Caco-2 (cell line): Measurements from ENCODE around the gene HAPLN2. TPM values are rescaled to one million over a fixed set of nuclear protein-coding genes. Genes with fewer than 3 reads are reported as not detected.

Experiments used
- BruUV-seq: library from RNA; stranded (reverse); fragments of 400-500 nt; replicated peaks from 2 replicates; lab custom pipeline; 2021; lab: Mats Ljungman, UMichigan
- CTCF ChIA-PET: fragments of 300-600 bp; sonication (Branson Sonifier 250); formaldehyde crosslinking; loops from one replicate; lab custom pipeline; 2022; ENCODE audit warnings: antibody characterized with exemption; lab: Charles Lee
- POLR2A ChIA-PET: fragments of 300-600 bp; sonication (Branson Sonifier 250); formaldehyde crosslinking; loops from one replicate; lab custom pipeline; 2022; ENCODE audit warnings: antibody characterized with exemption; lab: Charles Lee
- DNase-seq, 2 experiments: peaks; one replicate each; pipeline versions ENCODE4 v3.0.0 to v3.0.0-alpha.2; 2020 to 2022
- H3K27me3 ChIP-seq: replicated peaks from 2 replicates; pipeline ENCODE4 v1.6.0; 2011; ENCODE audit warnings: low read length; ENCODE audit not compliant: control insufficient read depth, insufficient read depth
- H3K36me3 ChIP-seq: 2 replicates; pipeline ENCODE4 v1.5.1; 2011; ENCODE audit warnings: low read length; ENCODE audit not compliant: control insufficient read depth, insufficient read depth
- H3K4me1 ChIP-seq: fragments of 250-450 bp; sonication (Bioruptor Pico); 2 replicates; pipeline ENCODE4 v1.5.1; 2020; ENCODE audit warnings: mild to moderate bottlenecking
- H3K4me3 ChIP-seq: 2 replicates; pipeline ENCODE4 v1.5.1; 2011; ENCODE audit warnings: low read depth, mild to moderate bottlenecking, control low read depth, low read length
- H3K9me3 ChIP-seq: fragments of 250-450 bp; sonication (Bioruptor Pico); 2 replicates; pipeline ENCODE4 v1.5.1; 2020; ENCODE audit warnings: mild to moderate bottlenecking, moderate library complexity
- H3K27ac Mint-ChIP-seq: one replicate; pipeline ENCODE4 v1.8.0; 2022; ENCODE audit warnings: mixed read lengths; ENCODE audit not compliant: unreplicated experiment
- H3K27me3 Mint-ChIP-seq: one replicate; pipeline ENCODE4 v1.8.0; 2022; ENCODE audit warnings: mixed read lengths; ENCODE audit not compliant: insufficient read depth, unreplicated experiment
- H3K36me3 Mint-ChIP-seq: one replicate; pipeline ENCODE4 v1.8.0; 2022; ENCODE audit warnings: mild to moderate bottlenecking, mixed read lengths; ENCODE audit not compliant: insufficient read depth, unreplicated experiment
- H3K4me1 Mint-ChIP-seq: one replicate; pipeline ENCODE4 v1.8.0; 2022; ENCODE audit warnings: low read depth, mixed read lengths; ENCODE audit not compliant: unreplicated experiment
- H3K4me3 Mint-ChIP-seq: one replicate; pipeline ENCODE4 v1.8.0; 2022; ENCODE audit warnings: mild to moderate bottlenecking, moderate library complexity, mixed read lengths; ENCODE audit not compliant: unreplicated experiment
- H3K9me3 Mint-ChIP-seq: one replicate; pipeline ENCODE4 v1.8.0; 2022; ENCODE audit warnings: mixed read lengths; ENCODE audit not compliant: unreplicated experiment
- CTCF ChIP-seq, 2 experiments: fragments of 200-600 bp in 1 of 2; IDR thresholded peaks; 1 replicate in 1 of 2; 2 replicates in 1 of 2; pipeline versions ENCODE4 v1.5.1 to v1.8.0; 2011 to 2022; ENCODE audit warnings: antibody characterized with exemption in 1 of 2, control low read depth in 1 of 2, inconsistent platforms in 1 of 2, low read depth in 1 of 2, low read length in 1 of 2, mild to moderate bottlenecking in 1 of 2, moderate library complexity in 1 of 2; ENCODE audit not compliant: insufficient read depth in 1 of 2, severe bottlenecking in 1 of 2, unreplicated experiment in 1 of 2
- intact Hi-C: fragments of 100-400 bp; cut with micrococcal nuclease; formaldehyde crosslinking; loops from one replicate; pipeline ENCODE4 v1.10.0; 2022; ENCODE audit not compliant: unreplicated experiment
- total RNA-seq: library from RNA; stranded (reverse); gene quantifications from 2 replicates; pipeline ENCODE4 v1.2.3, GENCODE V29; 2022

Gene HAPLN2
- total RNA-seq, 1 experiment from 2014 or later = not detected

- H3K36me3 Mint-ChIP-seq = no peaks in the 10 kb centered on the region
These were observed 5.7 kb downstream of the HAPLN2 start for GRCh38 chr1:156624814-156625435.

GRCh38 chr1:156625436-156626078 is 6.3 kb downstream of the HAPLN2 start:
- peaks cover 1% of the 10 kb centered on the region; the same call in 1 of the 2 replicates for H3K27me3 ChIP-seq
- ChIA-PET CTCF (interaction anchor here (1.0 to 2.5 kb wide), 4 partner anchors 23 to 64 kb away, joined by 3 to 19 read pairs (median 16); partner anchors contain the start of gene NES), POLR2A (interaction anchor here (0.6 kb wide), 1 partner anchor 39 kb away, joined by 3 read pairs; no protein-coding TSS in a partner anchor)
- Mint-ChIP-seq H3K27me3 (peaks cover 21% of the 10 kb centered on the region), H3K27ac (no peak overlapping the region), H3K4me1 (peaks cover 17% of the 10 kb centered on the region), H3K36me3 (no peaks in the 10 kb centered on the region), H3K9me3 (no peaks in the 10 kb centered on the region), H3K4me3 (peak overlapping the region; percentile 64)
- H3K4me1 ChIP-seq = peaks cover 13% of the 10 kb centered on the region
- H3K9me3 ChIP-seq = no peaks in the 10 kb centered on the region
- H3K36me3 ChIP-seq = no peaks in the 10 kb centered on the region
- peak overlapping the region; percentile 28 for H3K4me3 ChIP-seq
- intact Hi-C loops = no loop called here
- TF ChIP-seq CTCF (IDR thresholded peaks at IDR 0.05; ENCODE audit: insufficient read depth in 1 of 2, low read depth in 1 of 2, low read length in 1 of 2, severe bottlenecking in 1 of 2, unreplicated experiment in 1 of 2) = peak; percentile 74 to 75
- peak; percentile 50 to 62 for DNase-seq
- BruUV-seq = no TSS peak

More at GRCh38 chr1:156624814-156625435, 5.7 kb downstream of the HAPLN2 start:
- no TSS peak for BruUV-seq
- DNase-seq = peak in 1 of 2 experiments; percentile 18
- peak overlapping the region; percentile 64 for H3K4me3 Mint-ChIP-seq
- CTCF ChIA-PET = interaction anchor here (0.5 to 2.5 kb wide), 18 partner anchors 10 to 205 kb away, joined by 3 to 19 read pairs (median 5); partner anchors contain the start of gene NES
- Histone ChIP-seq H3K36me3 (no peaks in the 10 kb centered on the region), H3K4me1 (peaks cover 13% of the 10 kb centered on the region), H3K9me3 (no peaks in the 10 kb centered on the region), H3K4me3 (peak overlapping the region; percentile 28), H3K27me3 (peaks cover 1% of the 10 kb centered on the region; the same call in 1 of the 2 replicates)
- H3K4me1 Mint-ChIP-seq = peaks cover 17% of the 10 kb centered on the region
- H3K27ac Mint-ChIP-seq = no peak overlapping the region
- no peaks in the 10 kb centered on the region for H3K9me3 Mint-ChIP-seq
- intact Hi-C loops = no loop called here
- TF ChIP-seq CTCF (IDR thresholded peaks at IDR 0.05; ENCODE audit: insufficient read depth in 1 of 2, low read depth in 1 of 2, low read length in 1 of 2, severe bottlenecking in 1 of 2, unreplicated experiment in 1 of 2) = no peak
- POLR2A ChIA-PET = interaction anchor here (0.6 to 0.9 kb wide), 2 partner anchors 40 to 52 kb away, joined by 3 to 4 read pairs; partner anchors contain the start of gene NES
- peaks cover 25% of the 10 kb centered on the region for H3K27me3 Mint-ChIP-seq

- H3K4me1 Mint-ChIP-seq = peaks cover 17% of the 10 kb centered on the region
- H3K27ac Mint-ChIP-seq = no peak overlapping the region
- ChIA-PET POLR2A (no interaction called here), CTCF (interaction anchor here (0.5 to 2.5 kb wide), 5 partner anchors 23 to 76 kb away, joined by 3 to 19 read pairs (median 5); partner anchors contain the start of gene NES)
- peaks cover 21% of the 10 kb centered on the region for H3K27me3 Mint-ChIP-seq
- no peaks in the 10 kb centered on the region for H3K9me3 Mint-ChIP-seq
- DNase-seq = no peak
- peak in 1 of 2 experiments; percentile 4 for TF ChIP-seq CTCF (IDR thresholded peaks at IDR 0.05; ENCODE audit: insufficient read depth in 1 of 2, low read depth in 1 of 2, low read length in 1 of 2, severe bottlenecking in 1 of 2, unreplicated experiment in 1 of 2)
- Histone ChIP-seq H3K4me1 (peaks cover 13% of the 10 kb centered on the region), H3K4me3 (no peak overlapping the region), H3K36me3 (no peaks in the 10 kb centered on the region), H3K9me3 (no peaks in the 10 kb centered on the region), H3K27me3 (peaks cover 1% of the 10 kb centered on the region; the same call in 1 of the 2 replicates)
- H3K36me3 Mint-ChIP-seq = no peaks in the 10 kb centered on the region
- H3K4me3 Mint-ChIP-seq = peak overlapping the region; percentile 64
- no TSS peak for BruUV-seq
- intact Hi-C loops = no loop called here
These were observed 6.8 kb downstream of the HAPLN2 start for GRCh38 chr1:156626079-156626438.
